GM12865 (cell line): ENCODE results near the gene CUL5.

Experiments
- DNase-seq: peaks from one replicate; pipeline ENCODE4 v3.0.0; 2010; ENCODE audit warnings: low read depth
- H3K4me3 ChIP-seq: 2 replicates; pipeline ENCODE4 v1.5.1; 2011; ENCODE audit warnings: mild to moderate bottlenecking, low read depth, low read length, control low read depth
- TF ChIP-seq, protein P1 (sequence below): IDR thresholded peaks from 2 replicates; pipeline ENCODE4 v1.5.1; 2011; ENCODE audit warnings: low read length, control low read depth, low read depth, inconsistent platforms; ENCODE audit not compliant: insufficient read depth; ENCODE audit errors: missing control alignments

Gene CUL5

DNA sequence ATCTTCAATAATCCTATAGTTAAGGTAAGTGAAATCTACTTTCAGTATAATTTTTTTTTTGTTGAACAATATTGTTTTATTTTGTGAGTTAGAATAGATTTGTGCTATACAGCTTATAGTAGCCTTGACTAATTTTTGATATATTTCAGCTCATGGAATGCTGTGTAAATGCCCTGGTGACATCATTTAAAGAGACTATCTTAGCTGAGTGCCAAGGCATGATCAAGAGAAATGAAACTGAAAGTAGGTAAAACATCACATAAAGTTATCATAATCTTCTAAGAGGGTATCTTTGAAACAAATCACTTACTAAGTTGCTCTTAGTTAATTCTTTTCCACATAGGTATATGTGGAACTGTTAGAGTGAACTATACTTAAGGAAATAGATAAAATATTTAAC, 61.2 kb downstream of the CUL5 start:
- H3K4me3 ChIP-seq, result no peak overlapping the region
- peak; percentile 10 for DNase-seq
- TF ChIP-seq, protein P1, sequence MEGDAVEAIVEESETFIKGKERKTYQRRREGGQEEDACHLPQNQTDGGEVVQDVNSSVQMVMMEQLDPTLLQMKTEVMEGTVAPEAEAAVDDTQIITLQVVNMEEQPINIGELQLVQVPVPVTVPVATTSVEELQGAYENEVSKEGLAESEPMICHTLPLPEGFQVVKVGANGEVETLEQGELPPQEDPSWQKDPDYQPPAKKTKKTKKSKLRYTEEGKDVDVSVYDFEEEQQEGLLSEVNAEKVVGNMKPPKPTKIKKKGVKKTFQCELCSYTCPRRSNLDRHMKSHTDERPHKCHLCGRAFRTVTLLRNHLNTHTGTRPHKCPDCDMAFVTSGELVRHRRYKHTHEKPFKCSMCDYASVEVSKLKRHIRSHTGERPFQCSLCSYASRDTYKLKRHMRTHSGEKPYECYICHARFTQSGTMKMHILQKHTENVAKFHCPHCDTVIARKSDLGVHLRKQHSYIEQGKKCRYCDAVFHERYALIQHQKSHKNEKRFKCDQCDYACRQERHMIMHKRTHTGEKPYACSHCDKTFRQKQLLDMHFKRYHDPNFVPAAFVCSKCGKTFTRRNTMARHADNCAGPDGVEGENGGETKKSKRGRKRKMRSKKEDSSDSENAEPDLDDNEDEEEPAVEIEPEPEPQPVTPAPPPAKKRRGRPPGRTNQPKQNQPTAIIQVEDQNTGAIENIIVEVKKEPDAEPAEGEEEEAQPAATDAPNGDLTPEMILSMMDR, result no peak

DNA sequence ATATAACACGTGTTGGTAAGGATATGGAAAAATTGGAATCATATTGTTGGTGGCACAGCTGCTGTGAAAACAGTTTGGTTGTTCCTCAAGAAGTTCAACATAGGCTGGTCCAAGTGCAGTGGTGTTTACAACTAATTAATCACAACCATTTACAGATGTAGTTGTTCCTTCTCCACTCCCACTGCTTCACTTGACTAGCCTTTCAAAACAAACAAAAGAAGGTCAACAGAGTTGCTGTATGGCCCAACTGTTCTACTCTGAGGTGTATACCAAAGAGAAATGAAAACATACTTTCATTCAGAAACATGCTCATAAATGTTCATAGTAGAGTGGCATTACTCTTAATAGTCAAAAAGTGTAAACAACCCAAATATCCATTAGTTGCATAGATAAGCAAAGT, 76.1 kb downstream of the CUL5 start:
- TF ChIP-seq, protein P1, result no peak
- H3K4me3 ChIP-seq, result no peak overlapping the region
- DNase-seq, result no peak

DNA sequence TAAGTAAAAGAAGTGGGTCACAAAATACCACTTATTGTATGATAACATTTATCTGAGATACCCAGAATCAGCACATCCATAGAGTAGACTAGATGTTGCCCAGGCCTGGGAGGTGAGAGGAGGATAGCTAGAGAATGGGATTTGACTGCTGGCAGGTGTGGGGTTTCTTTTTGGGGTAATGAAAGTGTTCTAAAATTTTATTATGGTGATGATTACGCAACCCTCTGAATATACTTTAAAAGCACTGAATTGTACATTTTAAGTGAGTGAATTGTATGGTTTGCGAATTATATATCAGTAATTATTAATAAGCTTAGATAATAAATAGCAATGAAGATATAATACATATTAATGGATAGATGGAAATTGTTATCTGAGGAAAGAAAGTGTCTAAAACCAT, 77.0 kb downstream of the CUL5 start:
- TF ChIP-seq, protein P1, result no peak
- DNase-seq, result no peak
- no peak overlapping the region for H3K4me3 ChIP-seq

DNA sequence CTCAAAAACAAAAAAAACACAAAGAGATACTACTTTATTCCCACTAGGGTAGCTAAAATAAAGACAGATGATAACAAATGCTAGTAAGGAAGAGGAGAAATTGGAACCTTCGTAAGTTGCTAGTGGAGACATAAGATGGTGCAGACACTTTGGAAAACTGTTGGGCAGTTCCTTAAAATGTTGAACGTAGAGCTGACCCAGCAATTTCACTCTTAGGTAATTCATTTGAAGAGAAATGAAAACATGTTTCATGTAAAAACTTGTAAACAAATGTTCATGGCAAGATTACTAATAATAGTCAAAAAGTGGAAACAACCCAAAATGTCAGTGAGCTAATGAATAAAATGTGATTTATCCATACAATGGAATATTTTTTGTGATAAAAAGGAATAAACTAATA, 83.4 kb downstream of the CUL5 start:
- TF ChIP-seq, protein P1, result no peak
- no peak overlapping the region for H3K4me3 ChIP-seq
- DNase-seq, result no peak

DNA sequence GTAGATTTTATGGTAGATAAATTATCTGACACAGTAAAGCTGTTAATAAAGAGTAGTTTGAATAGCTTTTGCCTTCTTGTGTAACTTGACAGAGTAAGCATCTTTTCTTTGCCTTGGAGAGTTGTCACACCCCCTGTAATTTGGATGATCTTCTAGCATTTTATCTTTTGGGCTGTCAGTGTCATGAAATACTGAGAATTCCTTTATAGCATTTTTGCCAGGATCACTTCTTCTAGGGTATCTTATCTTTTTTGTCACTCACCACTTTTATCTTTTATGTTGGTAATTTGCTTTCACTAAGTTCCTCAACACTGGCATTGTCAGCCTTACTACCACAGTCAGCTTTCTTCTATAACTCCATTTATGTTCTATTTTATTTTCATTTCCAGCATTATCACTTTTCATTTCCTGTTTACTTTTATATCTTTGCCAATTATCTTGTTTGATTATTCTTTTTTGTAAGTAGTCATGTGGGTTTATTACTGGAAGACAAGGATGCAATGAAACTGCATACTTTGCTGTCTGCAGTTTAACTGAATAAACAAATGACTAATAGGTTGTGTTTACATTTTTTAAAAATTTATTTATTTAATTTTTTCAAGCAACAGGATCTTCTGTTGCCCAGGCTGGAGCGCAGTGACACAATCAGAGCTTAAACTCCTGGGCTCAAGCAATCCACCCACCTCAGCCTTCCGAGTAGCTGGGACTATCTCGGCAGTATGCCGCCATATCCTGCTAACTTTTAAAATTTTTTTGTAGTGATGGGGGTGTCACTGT, 84.6 kb downstream of the CUL5 start:
- TF ChIP-seq, protein P1, result no peak
- H3K4me3 ChIP-seq, result no peak overlapping the region
- DNase-seq, result no peak

DNA sequence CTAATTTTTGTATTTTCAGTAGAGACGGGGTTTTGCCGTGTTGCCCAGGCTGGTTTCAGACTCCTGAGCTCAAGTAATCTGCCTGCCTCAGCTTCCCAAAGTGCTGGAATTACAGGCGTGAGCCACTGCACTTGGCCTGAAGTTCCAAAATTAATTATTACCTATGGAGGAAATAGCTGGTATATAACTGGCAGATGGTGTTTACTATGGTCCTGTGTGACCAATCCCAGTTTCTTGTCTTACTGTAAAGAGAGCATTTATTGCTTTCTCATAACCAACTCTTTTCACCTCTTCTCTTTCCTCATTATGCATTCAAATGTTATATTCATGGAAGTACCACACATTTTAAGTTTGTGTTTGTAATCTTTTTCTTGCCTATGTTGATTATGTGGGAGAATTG, 88.5 kb downstream of the CUL5 start:
- TF ChIP-seq, protein P1, result no peak
- no peak overlapping the region for H3K4me3 ChIP-seq
- no peak for DNase-seq

DNA sequence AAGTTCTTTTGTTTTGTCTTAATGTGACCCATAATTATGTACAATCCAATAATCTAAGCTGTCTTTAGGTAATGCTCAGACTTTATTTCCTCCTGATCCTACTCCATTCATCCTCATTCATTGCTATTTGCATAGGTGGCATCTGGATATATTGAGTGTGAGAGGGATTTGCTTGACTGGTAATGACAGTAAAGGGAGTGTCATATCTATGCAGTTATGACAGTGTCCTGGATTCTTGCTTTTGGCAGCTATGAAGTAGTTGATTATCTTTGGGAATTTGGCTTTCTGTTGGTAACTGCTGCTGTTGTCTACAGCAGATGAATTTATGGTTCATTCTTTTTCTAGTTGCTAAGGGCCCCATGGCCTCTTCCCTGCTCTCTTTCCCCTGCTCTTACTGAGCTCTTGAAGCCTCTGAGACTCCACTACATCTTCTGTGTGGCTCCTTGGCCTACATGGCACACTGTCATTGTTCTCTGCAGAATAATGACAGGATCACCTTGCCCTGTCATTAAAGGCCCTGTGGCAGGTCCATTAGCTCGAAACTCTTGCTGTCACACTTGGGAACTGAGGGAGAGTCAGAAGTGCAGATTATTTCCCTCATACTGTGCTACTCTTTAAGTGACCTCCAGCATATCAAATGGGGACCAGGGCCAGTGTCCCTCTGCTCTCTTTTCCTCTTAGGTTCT, 92.5 kb downstream of the CUL5 start:
- TF ChIP-seq, protein P1, result no peak
- no peak overlapping the region for H3K4me3 ChIP-seq

More for the DNA sequence above, 92.5 kb downstream of the CUL5 start:
- DNase-seq, result no peak
